DLD1 (cell line): ENCODE data around the gene PODXL2.

ENCODE experiments used
- in situ Hi-C: cut with HindIII; loops from 2 replicates; pipeline ENCODE4 v1.10.0; 2017; ENCODE audit warnings: low sequenced_read_pairs

The PODXL2 gene

GRCh38 chr3:127654993-127655392 is 26.0 kb downstream of the PODXL2 start:
- in situ Hi-C loops: loop anchor here (25.0 kb wide), 1 partner anchor 307 kb away; no protein-coding TSS in a partner anchor

- in situ Hi-C loops: loop anchor here (25.0 kb wide), 1 partner anchor 307 kb away; no protein-coding TSS in a partner anchor
These were observed 26.7 kb downstream of the PODXL2 start for GRCh38 chr3:127655641-127656040.

GRCh38 chr3:127656906-127657305 is 27.9 kb downstream of the PODXL2 start:
- in situ Hi-C loops: loop anchor here (25.0 kb wide), 1 partner anchor 305 kb away; no protein-coding TSS in a partner anchor

GRCh38 chr3:127658234-127658633 is 29.2 kb downstream of the PODXL2 start:
- in situ Hi-C loops: loop anchor here (25.0 kb wide), 1 partner anchor 304 kb away; no protein-coding TSS in a partner anchor

GRCh38 chr3:127660621-127661251 is 31.8 kb downstream of the PODXL2 start:
- in situ Hi-C loops: loop anchor here (25.0 kb wide), 1 partner anchor 302 kb away; no protein-coding TSS in a partner anchor

GRCh38 chr3:127661600-127661999 is 32.6 kb downstream of the PODXL2 start:
- in situ Hi-C loops: loop anchor here (25.0 kb wide), 1 partner anchor 301 kb away; no protein-coding TSS in a partner anchor

- in situ Hi-C loops: loop anchor here (25.0 kb wide), 1 partner anchor 300 kb away; no protein-coding TSS in a partner anchor
These were observed 33.0 kb downstream of the PODXL2 start for GRCh38 chr3:127662001-127662469.

- in situ Hi-C loops: loop anchor here (25.0 kb wide), 1 partner anchor 299 kb away; no protein-coding TSS in a partner anchor
These were observed 34.2 kb downstream of the PODXL2 start for GRCh38 chr3:127663151-127663550.

- in situ Hi-C loops: loop anchor here (25.0 kb wide), 1 partner anchor 297 kb away; no protein-coding TSS in a partner anchor
These were observed 36.2 kb downstream of the PODXL2 start for GRCh38 chr3:127665165-127665564.

GRCh38 chr3:127665586-127665985 is 36.6 kb downstream of the PODXL2 start:
- in situ Hi-C loops: loop anchor here (25.0 kb wide), 1 partner anchor 297 kb away; no protein-coding TSS in a partner anchor

GRCh38 chr3:127666676-127667075 is 37.7 kb downstream of the PODXL2 start:
- in situ Hi-C loops: loop anchor here (25.0 kb wide), 1 partner anchor 296 kb away; no protein-coding TSS in a partner anchor

GRCh38 chr3:127667119-127667681 is 38.2 kb downstream of the PODXL2 start:
- in situ Hi-C loops: loop anchor here (25.0 kb wide), 1 partner anchor 295 kb away; no protein-coding TSS in a partner anchor

- in situ Hi-C loops: loop anchor here (25.0 kb wide), 1 partner anchor 293 kb away; no protein-coding TSS in a partner anchor
These were observed 39.9 kb downstream of the PODXL2 start for GRCh38 chr3:127668906-127669305.

- in situ Hi-C loops: loop anchor here (25.0 kb wide), 1 partner anchor 293 kb away; no protein-coding TSS in a partner anchor
These were observed 40.7 kb downstream of the PODXL2 start for GRCh38 chr3:127669541-127670228.

GRCh38 chr3:127670229-127670559 is 41.2 kb downstream of the PODXL2 start:
- in situ Hi-C loops: loop anchor here (25.0 kb wide), 1 partner anchor 292 kb away; no protein-coding TSS in a partner anchor

- in situ Hi-C loops: loop anchor here (25.0 kb wide), 1 partner anchor 291 kb away; no protein-coding TSS in a partner anchor
These were observed 42.0 kb downstream of the PODXL2 start for GRCh38 chr3:127670761-127671522.

GRCh38 chr3:127671523-127672428 is 42.8 kb downstream of the PODXL2 start:
- in situ Hi-C loops: loop anchor here (25.0 kb wide), 1 partner anchor 291 kb away; no protein-coding TSS in a partner anchor

- in situ Hi-C loops: loop anchor here (25.0 kb wide), 1 partner anchor 290 kb away; no protein-coding TSS in a partner anchor
These were observed 43.6 kb downstream of the PODXL2 start, which contains the start of gene ABTB1 for GRCh38 chr3:127672429-127673190. Gene ABTB1 (plus strand): TSS chr3:127672952. CDS start chr3:127673026, 74 bp downstream.
